GM18873 (cell line): Measurements from ENCODE around the gene TERB1.

ENCODE experiments used
- ATAC-seq: cut with Tn5 transposase; IDR thresholded peaks from one replicate; pipeline ENCODE4 v1.9.1; 2021; ENCODE audit warnings: mild to moderate bottlenecking, moderate library complexity, moderate number of reproducible peaks; ENCODE audit not compliant: unreplicated experiment, low FRiP score

Gene TERB1

DNA sequence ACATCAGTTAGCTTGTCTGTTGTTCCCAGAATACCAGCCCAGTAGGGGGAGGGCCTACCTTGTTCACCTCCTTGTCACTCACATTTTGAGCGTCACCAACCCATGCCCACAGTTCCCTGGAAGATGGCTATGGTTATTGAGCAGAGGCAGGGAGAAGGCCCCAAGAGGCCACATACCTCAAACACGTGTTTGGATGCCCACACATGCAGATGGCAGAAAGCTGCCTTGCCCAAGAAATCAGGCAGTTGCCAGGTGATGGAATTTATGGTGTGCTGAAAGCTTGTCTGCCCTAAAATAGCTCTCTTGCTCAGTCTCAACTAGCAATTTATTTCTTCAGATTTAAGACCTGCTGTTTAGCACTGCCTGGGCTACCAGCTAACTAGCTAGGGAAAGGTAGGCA, 88.3 kb downstream of the TERB1 start:
- no peak for ATAC-seq

- no peak for ATAC-seq
Observed at GRCh38 chr16:66712512-66712911, 88.9 kb downstream of the TERB1 start.

- no peak for ATAC-seq
Observed at GRCh38 chr16:66711581-66711980, 89.8 kb downstream of the TERB1 start.

GRCh38 chr16:66706506-66706880, 94.9 kb downstream of the TERB1 start:
- no peak for ATAC-seq

- no peak for ATAC-seq
Observed at GRCh38 chr16:66705790-66706505, 95.4 kb downstream of the TERB1 start.
